Putamen (tissue), 1 donor: ENCODE data around the gene ANKRD9.

Experiments used
- DNase-seq: peaks from one replicate; pipeline ENCODE4 v3.0.0-alpha.2; 2016; ENCODE audit warnings: low spot score

The ANKRD9 gene

GRCh38 chr14:102497998-102498677, 11.4 kb downstream of the ANKRD9 start:
- DNase-seq, result no peak

GRCh38 chr14:102496958-102497744, 12.4 kb downstream of the ANKRD9 start:
- no peak for DNase-seq

- DNase-seq, result no peak
Observed at GRCh38 chr14:102496331-102496691, 13.3 kb downstream of the ANKRD9 start.

GRCh38 chr14:102495491-102496330, 13.9 kb downstream of the ANKRD9 start:
- DNase-seq, result no peak

GRCh38 chr14:102493585-102493984, 16.0 kb downstream of the ANKRD9 start:
- no peak for DNase-seq

GRCh38 chr14:102493096-102493495, 16.5 kb downstream of the ANKRD9 start:
- no peak for DNase-seq

GRCh38 chr14:102492531-102492910, 17.1 kb downstream of the ANKRD9 start:
- no peak for DNase-seq

GRCh38 chr14:102491786-102492530, 17.6 kb downstream of the ANKRD9 start:
- no peak for DNase-seq

GRCh38 chr14:102491366-102491765, 18.2 kb downstream of the ANKRD9 start:
- DNase-seq, result no peak

GRCh38 chr14:102490456-102490855, 19.1 kb downstream of the ANKRD9 start:
- DNase-seq, result no peak

GRCh38 chr14:102487204-102487577, 22.4 kb downstream of the ANKRD9 start:
- no peak for DNase-seq

GRCh38 chr14:102486513-102487203, 22.9 kb downstream of the ANKRD9 start:
- no peak for DNase-seq

GRCh38 chr14:102485693-102486512, 23.7 kb downstream of the ANKRD9 start:
- DNase-seq, result no peak

GRCh38 chr14:102484316-102484715, 25.3 kb downstream of the ANKRD9 start:
- no peak for DNase-seq

GRCh38 chr14:102481791-102482238, 27.8 kb downstream of the ANKRD9 start:
- DNase-seq, result peak; percentile 15

- no peak for DNase-seq
Observed at GRCh38 chr14:102481371-102481770, 28.2 kb downstream of the ANKRD9 start.

GRCh38 chr14:102479777-102480176, 29.8 kb downstream of the ANKRD9 start:
- no peak for DNase-seq

- DNase-seq, result no peak
Observed at GRCh38 chr14:102479107-102479506, 30.5 kb downstream of the ANKRD9 start.

GRCh38 chr14:102474934-102475333, 34.6 kb downstream of the ANKRD9 start:
- peak; percentile 64 for DNase-seq

- DNase-seq, result no peak
Observed at GRCh38 chr14:102473559-102473958, 36.0 kb downstream of the ANKRD9 start.

- DNase-seq, result no peak
Observed at GRCh38 chr14:102472791-102473150, 36.8 kb downstream of the ANKRD9 start.
